Esophagus squamous epithelium (tissue), 5 donors: Measurements from ENCODE around the gene HMG20A. TPM values are rescaled to one million over a fixed set of nuclear protein-coding genes. Genes with fewer than 3 reads are reported as not detected.

Source experiments
- DNase-seq: peaks from one replicate; lab custom pipeline; 2025; lab: John Stamatoyannopoulos, UW
- H3K27ac ChIP-seq, 4 donors: fragments of 200-600 bp; sonication (generic); one replicate each; pipeline ENCODE4 v1.5.1; 2016 to 2019; ENCODE audit warnings: mild to moderate bottlenecking in 1 of 4
- H3K27me3 ChIP-seq, 4 donors: fragments of 200-600 bp; sonication (generic); 1 replicate in 3 of 4; 2 replicates in 1 of 4; pipeline versions ENCODE4 v1.5.1 to v1.6.0; 2017 to 2021; ENCODE audit warnings: antibody characterized with exemption in 1 of 4
- H3K36me3 ChIP-seq, 3 donors: fragments of 200-600 bp; sonication (generic); one replicate each; pipeline ENCODE4 v1.5.1; 2016 to 2019
- H3K4me1 ChIP-seq, 3 donors: fragments of 200-600 bp; sonication (generic); one replicate each; pipeline ENCODE4 v1.5.1; 2017 to 2019
- H3K4me3 ChIP-seq, 4 donors: fragments of 200-600 bp; sonication (generic); 1 replicate in 3 of 4; 2 replicates in 1 of 4; pipeline ENCODE4 v1.5.1; 2016 to 2019; ENCODE audit warnings: mild to moderate bottlenecking in 2 of 4, moderate library complexity in 1 of 4
- H3K9me3 ChIP-seq, 3 donors: fragments of 200-600 bp; sonication (generic); one replicate each; pipeline ENCODE4 v1.5.1; 2016 to 2019
- POLR2A ChIP-seq, 4 donors: fragments of 450-650 bp; IDR thresholded peaks; one replicate each; pipeline ENCODE4 v1.6.1; 2017; ENCODE audit warnings: antibody characterized with exemption in 4 of 4, mild to moderate bottlenecking in 4 of 4, moderate library complexity in 3 of 4
- WGBS, 2 donors: methylation state at CpG; one replicate each; pipeline ENCODE4 v1.1.5; 2018; 5-methylcytosine and 5-hydroxymethylcytosine counted together
- intact Hi-C: fragments of 100-400 bp; cut with DNase I; formaldehyde crosslinking; loops from one replicate; pipeline ENCODE4 v1.15.0; 2022
- total RNA-seq, 4 donors: library from RNA; depleted of rRNA; stranded (reverse); fragments of >200 nt; gene quantifications; one replicate each; pipeline ENCODE4 v1.1.0, GENCODE V29; 2016
- TF ChIP-seq, protein P1 (sequence below), 6 experiments: fragments of 450-650 bp in 4 of 6; fragments of 200-600 bp in 2 of 6; sonication (generic) in 2 of 6; IDR thresholded peaks; one replicate each; pipeline ENCODE4 v1.5.1; 2016 to 2019; ENCODE audit warnings: antibody characterized with exemption in 6 of 6, mild to moderate bottlenecking in 4 of 6, moderate library complexity in 4 of 6
- donor health status: DM: yes; HTN: yes; CAD: no.

HMG20A gene
- total RNA-seq, 4 donors from 2014 or later: 7.9 to 22.7 (median 12.9) TPM

DNA sequence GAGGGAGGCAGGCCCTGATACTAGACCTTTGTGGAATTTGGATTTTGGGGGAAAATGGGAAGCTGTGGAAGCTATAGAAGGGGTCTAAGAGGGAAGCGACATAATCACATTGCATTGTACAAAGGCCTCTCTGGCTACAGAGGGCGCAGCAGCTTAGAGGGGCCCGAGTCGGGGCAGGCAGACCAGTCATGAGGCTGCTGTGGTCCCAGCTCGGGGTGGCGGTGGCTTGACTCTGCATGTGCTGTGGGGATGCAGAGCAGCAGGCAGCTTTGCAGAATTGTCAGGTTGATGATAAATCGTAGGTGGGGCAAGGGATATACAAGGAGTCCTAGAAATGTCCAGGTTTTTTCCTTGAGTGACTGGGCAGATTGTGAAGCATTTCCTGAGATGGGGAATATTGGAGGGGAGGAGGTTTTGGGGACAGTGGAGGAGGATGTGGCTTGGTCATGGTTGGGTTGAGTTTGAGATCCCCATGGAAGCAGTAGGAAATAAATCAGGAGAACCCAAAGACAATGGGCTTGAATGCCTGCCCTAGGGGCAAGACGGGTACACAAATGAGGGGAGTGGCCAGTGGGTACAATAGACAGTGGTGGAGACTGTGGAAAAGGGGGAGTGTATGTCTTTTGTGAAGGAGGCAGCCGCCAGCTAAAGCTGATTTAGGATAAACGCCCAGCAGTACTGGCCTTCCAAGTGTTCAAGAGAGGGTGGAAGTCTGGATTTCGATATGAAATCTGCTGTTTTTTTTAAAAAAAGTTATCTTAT is 94.1 kb downstream of the HMG20A start:
- no peaks in the 10 kb centered on the region for H3K9me3 ChIP-seq
- no peak overlapping the region for H3K27ac ChIP-seq
- intact Hi-C loops: no loop called here
- H3K4me3 ChIP-seq: no peak overlapping the region
- no peaks in the 10 kb centered on the region for H3K36me3 ChIP-seq
- 74 to 80% methylated on average over 11 of the region's 11 CpGs for WGBS, 2 donors
- peaks cover 0 to 11% (median 0%) of the 10 kb centered on the region in 3 donors for H3K4me1 ChIP-seq
- no peaks in the 10 kb centered on the region for H3K27me3 ChIP-seq
- no peak for TF ChIP-seq POLR2A (IDR thresholded peaks at IDR 0.05)
- TF ChIP-seq, protein P1, sequence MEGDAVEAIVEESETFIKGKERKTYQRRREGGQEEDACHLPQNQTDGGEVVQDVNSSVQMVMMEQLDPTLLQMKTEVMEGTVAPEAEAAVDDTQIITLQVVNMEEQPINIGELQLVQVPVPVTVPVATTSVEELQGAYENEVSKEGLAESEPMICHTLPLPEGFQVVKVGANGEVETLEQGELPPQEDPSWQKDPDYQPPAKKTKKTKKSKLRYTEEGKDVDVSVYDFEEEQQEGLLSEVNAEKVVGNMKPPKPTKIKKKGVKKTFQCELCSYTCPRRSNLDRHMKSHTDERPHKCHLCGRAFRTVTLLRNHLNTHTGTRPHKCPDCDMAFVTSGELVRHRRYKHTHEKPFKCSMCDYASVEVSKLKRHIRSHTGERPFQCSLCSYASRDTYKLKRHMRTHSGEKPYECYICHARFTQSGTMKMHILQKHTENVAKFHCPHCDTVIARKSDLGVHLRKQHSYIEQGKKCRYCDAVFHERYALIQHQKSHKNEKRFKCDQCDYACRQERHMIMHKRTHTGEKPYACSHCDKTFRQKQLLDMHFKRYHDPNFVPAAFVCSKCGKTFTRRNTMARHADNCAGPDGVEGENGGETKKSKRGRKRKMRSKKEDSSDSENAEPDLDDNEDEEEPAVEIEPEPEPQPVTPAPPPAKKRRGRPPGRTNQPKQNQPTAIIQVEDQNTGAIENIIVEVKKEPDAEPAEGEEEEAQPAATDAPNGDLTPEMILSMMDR (IDR thresholded peaks at IDR 0.05): no peak
- no peak for DNase-seq

DNA sequence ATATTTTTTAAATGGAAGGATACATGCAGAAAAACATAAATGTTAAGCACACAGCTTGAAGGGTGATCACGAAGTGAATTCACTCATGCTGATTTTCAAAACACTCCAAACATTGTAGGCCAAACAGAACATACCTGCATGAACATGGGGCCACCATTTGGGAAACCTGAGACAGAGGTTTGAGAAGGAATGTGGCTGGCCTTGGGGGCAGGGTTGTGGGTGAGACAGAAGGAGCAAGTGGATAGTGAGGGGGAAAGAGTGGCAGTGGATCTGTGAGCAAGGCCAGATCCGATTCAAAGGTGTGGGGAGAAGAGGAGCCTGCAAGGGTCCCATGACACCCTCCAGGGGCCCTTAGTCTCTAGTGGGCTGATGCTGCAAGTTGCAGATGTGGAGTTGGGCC is 94.9 kb downstream of the HMG20A start:
- Histone ChIP-seq H3K4me1 (peaks cover 0 to 3% (median 0%) of the 10 kb centered on the region in 3 donors), H3K9me3 (no peaks in the 10 kb centered on the region), H3K36me3 (no peaks in the 10 kb centered on the region), H3K4me3 (no peak overlapping the region), H3K27me3 (no peaks in the 10 kb centered on the region), H3K27ac (no peak overlapping the region)
- TF ChIP-seq POLR2A (IDR thresholded peaks at IDR 0.05): no peak
- TF ChIP-seq, protein P1 (IDR thresholded peaks at IDR 0.05): no peak
- WGBS, 2 donors: 80 to 85% methylated on average over 2 of the region's 2 CpGs
- intact Hi-C loops: no loop called here
- no peak for DNase-seq

DNA sequence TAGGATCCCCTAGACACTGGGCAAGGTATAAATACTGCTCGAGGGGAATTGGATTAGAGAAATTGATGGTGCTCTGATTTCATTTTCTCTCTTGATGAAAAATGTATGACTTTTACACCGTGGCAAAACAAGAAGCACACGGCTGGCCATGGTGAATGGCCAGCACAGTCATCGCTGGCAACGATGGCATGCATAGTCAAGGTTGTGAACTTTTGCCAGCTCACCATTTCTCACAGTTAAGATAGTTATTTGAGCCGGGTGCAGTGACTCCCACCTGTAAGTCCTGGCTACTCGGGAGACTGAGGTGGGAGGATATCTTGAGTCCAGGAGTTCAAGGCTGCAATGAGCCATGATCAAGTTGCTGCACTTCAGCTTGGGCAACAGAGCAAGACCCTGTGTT is 95.4 kb downstream of the HMG20A start:
- 77 to 84% methylated on average over 7 of the region's 7 CpGs for WGBS, 2 donors
- TF ChIP-seq POLR2A (IDR thresholded peaks at IDR 0.05): no peak
- TF ChIP-seq, protein P1 (IDR thresholded peaks at IDR 0.05): no peak
- H3K9me3 ChIP-seq: no peaks in the 10 kb centered on the region
- no peaks in the 10 kb centered on the region for H3K36me3 ChIP-seq
- H3K27ac ChIP-seq: no peak overlapping the region
- no peak for DNase-seq
- H3K4me1 ChIP-seq: no peaks in the 10 kb centered on the region
- no peaks in the 10 kb centered on the region for H3K27me3 ChIP-seq
- H3K4me3 ChIP-seq: no peak overlapping the region
- intact Hi-C loops: no loop called here

DNA sequence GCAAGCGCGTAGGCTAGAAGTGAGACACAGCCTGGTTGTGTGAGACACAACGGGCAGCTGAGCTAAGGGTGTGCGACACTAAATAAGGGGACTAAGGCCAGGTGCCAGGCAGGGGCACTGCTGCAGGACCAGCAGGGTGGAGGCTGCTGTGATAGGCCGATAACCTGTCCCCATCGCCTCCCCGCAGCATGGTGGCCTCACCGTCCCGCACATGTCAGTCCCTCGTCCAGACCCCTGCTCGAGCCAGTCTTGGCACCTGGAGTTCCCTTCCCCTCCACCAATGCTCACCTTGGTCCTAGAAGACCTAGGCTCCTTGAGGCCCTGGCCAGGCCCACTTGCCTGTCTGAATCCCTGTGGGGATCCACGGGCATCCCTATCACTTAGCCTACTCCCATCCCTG is 96.1 kb downstream of the HMG20A start:
- intact Hi-C loops: no loop called here
- H3K27me3 ChIP-seq: no peaks in the 10 kb centered on the region
- H3K36me3 ChIP-seq: no peaks in the 10 kb centered on the region
- H3K4me3 ChIP-seq: no peak overlapping the region
- DNase-seq: no peak
- H3K27ac ChIP-seq: no peak overlapping the region
- H3K9me3 ChIP-seq: no peaks in the 10 kb centered on the region
- TF ChIP-seq POLR2A (IDR thresholded peaks at IDR 0.05): no peak
- TF ChIP-seq, protein P1 (IDR thresholded peaks at IDR 0.05): no peak
- no peaks in the 10 kb centered on the region for H3K4me1 ChIP-seq
- WGBS, 2 donors: 92 to 94% methylated on average over 10 to 12 of the region's 12 CpGs

DNA sequence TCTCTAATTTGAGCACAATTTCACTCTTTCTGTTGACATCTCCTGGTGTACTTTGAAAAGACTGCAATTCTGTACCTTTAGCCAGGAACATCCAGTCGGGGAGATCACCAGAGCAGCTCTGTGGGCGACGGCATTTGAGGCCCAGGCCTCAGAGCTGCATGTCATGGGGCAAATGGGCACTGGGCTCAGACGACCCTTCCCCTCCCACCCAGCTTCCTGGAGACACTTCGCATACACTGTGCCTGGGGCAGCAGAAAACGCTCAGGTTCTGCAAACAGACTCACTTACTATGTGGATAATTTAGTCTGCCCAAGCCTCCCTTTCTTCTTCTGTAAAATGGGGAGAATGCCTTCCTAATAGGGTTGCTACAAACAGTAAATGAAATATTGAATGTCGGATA is 96.9 kb downstream of the HMG20A start:
- intact Hi-C loops: no loop called here

More for the DNA sequence above, 96.9 kb downstream of the HMG20A start:
- Histone ChIP-seq H3K27me3 (no peaks in the 10 kb centered on the region), H3K27ac (no peak overlapping the region), H3K4me1 (no peaks in the 10 kb centered on the region), H3K36me3 (no peaks in the 10 kb centered on the region), H3K9me3 (no peaks in the 10 kb centered on the region), H3K4me3 (no peak overlapping the region)
- TF ChIP-seq POLR2A (IDR thresholded peaks at IDR 0.05): no peak
- TF ChIP-seq, protein P1 (IDR thresholded peaks at IDR 0.05): no peak
- WGBS, 2 donors: 87 to 90% methylated on average over 4 to 7 of the region's 7 CpGs
- DNase-seq: no peak
